ENCODE results near the gene TRRAP.

- TF ChIP-seq POLR2A (IDR thresholded peaks at IDR 0.05; ENCODE audit: low read length) (no peak), POLR2AphosphoS2 (conservative IDR thresholded peaks at IDR 0.05; ENCODE audit: low read length) (no peak), ESRRA (IDR thresholded peaks at IDR 0.05; ENCODE audit: borderline replicate concordance, low read length) (no peak), CEBPB (IDR thresholded peaks at IDR 0.05) (no peak), MAX (IDR thresholded peaks at IDR 0.05) (no peak), SREBF2 (IDR thresholded peaks at IDR 0.05) (no peak), REST (IDR thresholded peaks at IDR 0.05) (no peak), KDM1A (IDR thresholded peaks at IDR 0.05; ENCODE audit: low read depth) (no peak), MAFK (IDR thresholded peaks at IDR 0.05; ENCODE audit: partially characterized antibody) (no peak), CHD2 (IDR thresholded peaks at IDR 0.05; ENCODE audit: low read length, partially characterized antibody) (no peak), HOXB5 (CRISPR knock-in tag; IDR thresholded peaks at IDR 0.05) (no peak)
- TF ChIP-seq, protein P1, sequence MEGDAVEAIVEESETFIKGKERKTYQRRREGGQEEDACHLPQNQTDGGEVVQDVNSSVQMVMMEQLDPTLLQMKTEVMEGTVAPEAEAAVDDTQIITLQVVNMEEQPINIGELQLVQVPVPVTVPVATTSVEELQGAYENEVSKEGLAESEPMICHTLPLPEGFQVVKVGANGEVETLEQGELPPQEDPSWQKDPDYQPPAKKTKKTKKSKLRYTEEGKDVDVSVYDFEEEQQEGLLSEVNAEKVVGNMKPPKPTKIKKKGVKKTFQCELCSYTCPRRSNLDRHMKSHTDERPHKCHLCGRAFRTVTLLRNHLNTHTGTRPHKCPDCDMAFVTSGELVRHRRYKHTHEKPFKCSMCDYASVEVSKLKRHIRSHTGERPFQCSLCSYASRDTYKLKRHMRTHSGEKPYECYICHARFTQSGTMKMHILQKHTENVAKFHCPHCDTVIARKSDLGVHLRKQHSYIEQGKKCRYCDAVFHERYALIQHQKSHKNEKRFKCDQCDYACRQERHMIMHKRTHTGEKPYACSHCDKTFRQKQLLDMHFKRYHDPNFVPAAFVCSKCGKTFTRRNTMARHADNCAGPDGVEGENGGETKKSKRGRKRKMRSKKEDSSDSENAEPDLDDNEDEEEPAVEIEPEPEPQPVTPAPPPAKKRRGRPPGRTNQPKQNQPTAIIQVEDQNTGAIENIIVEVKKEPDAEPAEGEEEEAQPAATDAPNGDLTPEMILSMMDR (IDR thresholded peaks at IDR 0.05), result no peak
- TF ChIP-seq, protein P2, sequence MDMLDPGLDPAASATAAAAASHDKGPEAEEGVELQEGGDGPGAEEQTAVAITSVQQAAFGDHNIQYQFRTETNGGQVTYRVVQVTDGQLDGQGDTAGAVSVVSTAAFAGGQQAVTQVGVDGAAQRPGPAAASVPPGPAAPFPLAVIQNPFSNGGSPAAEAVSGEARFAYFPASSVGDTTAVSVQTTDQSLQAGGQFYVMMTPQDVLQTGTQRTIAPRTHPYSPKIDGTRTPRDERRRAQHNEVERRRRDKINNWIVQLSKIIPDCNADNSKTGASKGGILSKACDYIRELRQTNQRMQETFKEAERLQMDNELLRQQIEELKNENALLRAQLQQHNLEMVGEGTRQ (IDR thresholded peaks at IDR 0.05), result no peak
Measured at GRCh38 chr7:98837630-98837972, 40.7 kb upstream of the TRRAP start.
